Astrocyte (in vitro differentiated cells and primary cell): ENCODE measurements around the gene TAF3.

Experiments used
- CTCF ChIP-seq: IDR thresholded peaks from 2 replicates; pipeline ENCODE4 v1.5.1; 2011; ENCODE audit warnings: low read depth, mild to moderate bottlenecking, inconsistent platforms, low read length, moderate library complexity; ENCODE audit not compliant: insufficient read depth
- EZH2 ChIP-seq: IDR thresholded peaks from 2 replicates; pipeline ENCODE4 v1.6.1; 2012; ENCODE audit warnings: mild to moderate bottlenecking, low read length, inconsistent platforms; ENCODE audit not compliant: insufficient read depth

- TF ChIP-seq CTCF (no peak), EZH2 (no peak)
These were observed 199.0 kb downstream of the TAF3 start for GRCh38 chr10:8017277-8017676.
